Occipital lobe (tissue), 2 donors: Measurements from ENCODE around the gene DOP1B. TPM values are rescaled to one million over a fixed set of nuclear protein-coding genes. Genes with fewer than 3 reads are reported as not detected.

Experiments used
- DNase-seq: peaks from one replicate; lab custom pipeline; 2025; lab: John Stamatoyannopoulos, UW
- total RNA-seq: library from RNA; depleted of rRNA; stranded (reverse); fragments of >200 nt; gene quantifications from one replicate; pipeline ENCODE4 v1.2.3, GENCODE V29; 2014

DOP1B gene
- total RNA-seq, 1 donor from 2014 or later, result 30.9 TPM

DNA sequence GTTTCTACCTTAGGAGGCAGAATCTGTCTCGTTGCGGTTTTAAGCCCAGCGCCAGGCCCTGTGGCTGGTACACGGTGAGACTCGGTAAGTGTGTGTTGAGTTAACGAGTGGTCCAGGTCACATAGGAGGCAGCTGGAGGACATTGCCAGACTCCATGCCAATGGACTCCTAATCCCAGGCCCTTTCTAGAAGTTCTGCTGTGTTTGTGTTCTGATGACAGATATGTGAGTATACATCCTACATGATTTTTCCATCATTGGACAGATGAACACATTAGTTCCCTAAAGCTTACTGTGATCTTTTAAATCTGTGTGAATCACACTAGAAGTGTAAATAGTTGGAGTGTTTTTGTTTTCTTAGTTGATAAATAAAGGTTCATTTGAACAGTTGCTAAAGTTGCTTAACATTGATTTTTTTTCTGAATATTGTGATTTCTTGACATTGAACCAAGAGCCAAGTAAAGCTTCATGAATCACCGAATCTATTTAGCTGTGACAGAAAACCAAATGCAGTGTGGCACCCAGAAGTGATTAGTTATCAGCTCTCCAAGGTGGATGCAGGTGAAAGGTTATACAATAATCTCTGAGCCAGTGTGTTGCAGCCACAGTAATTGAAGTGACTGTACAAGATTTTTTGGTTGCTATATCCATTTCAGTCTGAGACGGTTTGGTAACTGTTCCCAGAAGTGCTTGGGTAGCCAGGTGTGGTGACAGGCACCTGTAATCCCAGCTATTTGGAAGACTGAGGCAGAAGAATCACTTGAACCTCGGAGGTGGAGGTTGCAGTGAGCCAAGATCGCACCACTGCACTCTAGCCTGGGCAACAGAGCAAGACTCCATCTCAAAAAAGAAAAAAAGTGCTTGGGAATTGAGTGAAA, 46.3 kb downstream of the DOP1B start:
- DNase-seq, result no peak

DNA sequence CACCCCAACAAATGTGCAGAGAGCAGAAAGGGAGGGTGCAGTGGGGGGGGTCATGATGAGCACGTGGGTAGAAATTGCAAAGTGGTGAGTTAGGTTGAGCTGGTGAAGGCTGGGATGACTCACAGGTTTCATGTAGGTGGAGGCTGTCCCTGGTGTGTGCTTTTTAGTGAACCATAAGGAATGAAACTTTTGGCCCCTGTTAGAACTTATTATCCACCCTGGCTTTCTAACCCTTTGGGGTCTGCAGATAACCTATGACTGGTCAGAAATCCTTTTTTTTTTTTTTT, 46.9 kb downstream of the DOP1B start:
- DNase-seq, result no peak

DNA sequence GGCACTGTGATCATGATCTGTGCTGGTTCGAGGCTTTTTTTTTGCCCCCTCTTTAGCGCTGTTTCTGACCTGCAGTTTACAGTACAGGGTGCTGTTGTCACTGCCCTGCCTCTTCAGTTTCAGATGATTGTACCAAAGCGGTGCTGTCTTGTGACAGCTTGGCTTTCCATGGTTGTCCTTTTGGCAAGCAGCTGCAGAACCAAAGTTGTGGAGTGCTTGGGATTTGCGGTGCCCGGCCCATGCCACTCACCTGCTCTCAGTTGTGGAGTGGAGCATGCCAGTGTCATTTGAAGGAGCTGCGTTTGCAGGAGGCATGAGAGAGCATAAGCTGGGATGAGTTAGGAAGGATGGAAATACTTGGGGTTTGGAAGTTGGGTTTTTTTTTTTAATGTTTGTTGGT, 48.4 kb downstream of the DOP1B start:
- no peak for DNase-seq

DNA sequence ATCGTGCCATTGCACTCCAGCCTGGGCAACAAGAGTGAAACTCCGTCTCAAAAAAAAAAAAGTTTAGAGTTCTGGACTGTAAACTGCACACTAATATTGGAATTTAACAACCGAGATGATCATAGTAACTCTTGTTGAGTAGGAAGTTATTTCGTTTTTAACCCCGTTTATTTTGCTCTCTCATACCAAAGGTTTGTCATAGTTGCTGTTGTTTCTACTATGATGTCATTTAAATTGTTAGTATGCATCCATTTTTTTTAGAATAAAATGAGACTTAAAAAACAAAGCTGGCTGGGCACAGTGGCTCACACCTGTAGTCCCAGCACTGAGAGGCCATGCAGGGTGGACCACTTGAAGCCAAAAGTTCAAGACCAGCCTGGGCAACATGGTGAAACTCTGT, 49.3 kb downstream of the DOP1B start:
- DNase-seq, result no peak

Other genes starting within 250 kb of the DOP1B start
- gene SETD4, start 96.3 kb upstream of the DOP1B start, total RNA-seq, result 31.8 TPM
- gene CBR1, start 86.8 kb upstream of the DOP1B start, total RNA-seq, result 23.2 TPM
- 0.78 TPM for gene CBR3, start 21.7 kb upstream of the DOP1B start, total RNA-seq
- gene MORC3, start 163.4 kb downstream of the DOP1B start, total RNA-seq, result 119 TPM
- 1.6 TPM for gene CHAF1B, start 228.6 kb downstream of the DOP1B start, total RNA-seq